Activated T-cell treated with anti-CD3 and anti-CD28 coated beads, Interleukin-2, amount 50 U/mL, for 24 hours (primary cell): ENCODE measurements around the gene PEPD.
"Not testable (repeated sequence)": the region's sequence is repeated elsewhere in the genome, so short reads cannot be mapped to it uniquely, and the experiment has no call there.

Experiments
- DNase-seq: peaks from one replicate; pipeline ENCODE4 v3.0.0-alpha.2; 2020
- H3K27ac Mint-ChIP-seq: 2 replicates; pipeline ENCODE4 v1.8.0; 2020; ENCODE audit warnings: mild to moderate bottlenecking, mixed read lengths
- H3K27me3 Mint-ChIP-seq: 2 replicates; pipeline ENCODE4 v1.8.0; 2020; ENCODE audit warnings: mixed read lengths
- H3K36me3 Mint-ChIP-seq: 2 replicates; pipeline ENCODE4 v1.8.0; 2020; ENCODE audit warnings: low read depth, mixed read lengths
- H3K4me1 Mint-ChIP-seq: 2 replicates; pipeline ENCODE4 v1.8.0; 2020; ENCODE audit warnings: low read depth, mixed read lengths
- H3K4me3 Mint-ChIP-seq: 2 replicates; pipeline ENCODE4 v1.8.0; 2020; ENCODE audit warnings: mild to moderate bottlenecking, moderate library complexity, mixed read lengths
- H3K9me3 Mint-ChIP-seq: 2 replicates; pipeline ENCODE4 v1.8.0; 2020; ENCODE audit warnings: mixed read lengths

PEPD gene

DNA sequence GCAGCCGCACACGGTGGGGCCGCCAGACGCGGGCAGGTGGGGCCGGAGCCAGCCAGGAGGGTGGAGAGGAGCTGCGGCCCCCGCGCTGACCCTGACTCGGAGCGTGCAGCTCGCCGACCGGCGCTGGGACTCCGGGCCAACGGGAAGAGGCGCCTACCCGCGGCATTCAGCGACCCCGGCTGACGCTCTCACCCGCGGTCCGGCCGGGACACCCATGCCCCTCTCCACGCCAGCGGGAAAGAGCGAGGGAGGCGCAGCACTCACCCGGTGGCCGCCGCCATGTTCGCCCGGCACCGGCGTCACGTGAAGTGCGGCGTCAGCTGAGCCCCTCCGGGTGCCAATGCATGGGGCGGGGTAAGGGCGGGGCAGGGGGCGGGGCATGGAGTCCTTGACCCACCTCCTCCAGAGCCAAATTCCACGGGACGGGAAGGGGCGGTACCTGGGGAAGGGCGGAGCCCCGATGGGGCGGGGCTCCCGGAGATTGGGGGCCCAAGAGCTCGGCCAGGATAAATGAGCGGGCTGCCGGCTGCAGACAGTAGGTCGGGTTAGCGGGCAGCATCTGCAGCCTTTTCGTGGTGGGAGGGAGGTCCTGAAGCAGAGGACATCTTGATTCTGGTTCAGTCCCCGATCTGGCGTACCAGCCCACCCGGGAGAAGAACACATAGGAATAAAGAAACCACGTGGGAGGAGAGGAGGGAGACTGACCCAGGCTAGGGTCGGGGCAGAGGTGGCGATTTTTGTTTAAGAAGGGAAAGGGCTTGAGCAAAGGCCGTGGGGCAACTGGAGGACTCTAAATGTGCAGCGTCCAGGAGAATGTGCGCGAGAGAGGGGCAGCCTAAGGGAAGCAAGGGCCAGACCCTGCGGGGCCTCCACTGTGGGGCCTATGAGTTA is at the start of gene PEPD:
TSS of gene PEPD (minus strand) at position 312 of the 891 bp plus-strand sequence. CDS start at position 281, 31 bp downstream.
- Mint-ChIP-seq H3K9me3 (no peaks in the 10 kb centered on the region), H3K27ac (peak within 1 kb of the TSS; percentile 87), H3K4me1 (peaks cover 28% of the 10 kb centered on the region), H3K4me3 (peak within 1 kb of the TSS; percentile 86), H3K27me3 (no peaks in the 10 kb centered on the region), H3K36me3 (peaks cover 2% of the 10 kb centered on the region)
- peak; percentile 92 for DNase-seq

DNA sequence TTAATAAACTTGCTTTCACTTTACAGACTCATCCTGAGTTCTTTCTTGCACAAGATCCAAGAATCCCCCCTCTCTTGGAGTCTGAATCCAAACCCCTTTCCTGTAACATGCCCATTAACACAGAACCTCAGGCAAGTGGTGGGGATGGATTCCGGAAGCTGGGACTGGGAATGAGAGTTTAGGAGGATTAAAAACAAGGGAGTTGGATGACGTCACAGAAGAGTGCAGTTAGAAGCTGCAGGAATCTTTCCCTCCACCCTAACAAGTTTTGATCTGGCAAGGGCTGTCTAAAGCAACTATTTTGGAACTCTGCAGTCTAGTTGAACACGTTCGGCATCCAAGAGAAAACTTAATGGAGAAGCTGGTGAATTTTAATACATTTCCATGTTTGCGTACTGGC is 48.2 kb upstream of the PEPD start:
- no peaks in the 10 kb centered on the region for H3K4me1 Mint-ChIP-seq
- H3K36me3 Mint-ChIP-seq, result no peaks in the 10 kb centered on the region
- no peak overlapping the region for H3K27ac Mint-ChIP-seq
- no peak overlapping the region for H3K4me3 Mint-ChIP-seq
- no peak for DNase-seq
- peaks cover 45% of the 10 kb centered on the region for H3K27me3 Mint-ChIP-seq
- peaks cover 12% of the 10 kb centered on the region for H3K9me3 Mint-ChIP-seq

DNA sequence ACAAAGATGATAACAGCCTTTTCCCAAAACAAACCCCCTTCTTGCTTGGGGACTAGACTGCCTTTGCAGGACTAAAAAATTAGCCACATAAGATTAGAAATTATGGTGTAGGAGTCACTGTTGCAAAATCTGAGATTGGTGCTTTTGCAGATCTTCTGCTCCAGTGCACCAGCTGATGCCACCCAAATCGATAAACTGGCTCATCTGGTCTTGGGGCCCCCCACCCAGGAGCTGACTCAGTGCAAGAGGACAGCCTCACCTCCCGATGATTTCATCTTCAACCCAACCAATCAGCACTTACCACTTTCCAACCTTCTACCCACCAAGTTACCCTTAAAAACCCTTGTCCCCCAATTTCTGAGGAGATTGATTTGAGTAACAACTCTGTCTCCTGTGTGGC is 47.1 kb upstream of the PEPD start:
- no peaks in the 10 kb centered on the region for H3K4me1 Mint-ChIP-seq
- no peak for DNase-seq
- H3K27ac Mint-ChIP-seq, result no peak overlapping the region
- no peak overlapping the region for H3K4me3 Mint-ChIP-seq
- H3K9me3 Mint-ChIP-seq, result peaks cover 2% of the 10 kb centered on the region
- H3K27me3 Mint-ChIP-seq, result peaks cover 50% of the 10 kb centered on the region
- H3K36me3 Mint-ChIP-seq, result no peaks in the 10 kb centered on the region

DNA sequence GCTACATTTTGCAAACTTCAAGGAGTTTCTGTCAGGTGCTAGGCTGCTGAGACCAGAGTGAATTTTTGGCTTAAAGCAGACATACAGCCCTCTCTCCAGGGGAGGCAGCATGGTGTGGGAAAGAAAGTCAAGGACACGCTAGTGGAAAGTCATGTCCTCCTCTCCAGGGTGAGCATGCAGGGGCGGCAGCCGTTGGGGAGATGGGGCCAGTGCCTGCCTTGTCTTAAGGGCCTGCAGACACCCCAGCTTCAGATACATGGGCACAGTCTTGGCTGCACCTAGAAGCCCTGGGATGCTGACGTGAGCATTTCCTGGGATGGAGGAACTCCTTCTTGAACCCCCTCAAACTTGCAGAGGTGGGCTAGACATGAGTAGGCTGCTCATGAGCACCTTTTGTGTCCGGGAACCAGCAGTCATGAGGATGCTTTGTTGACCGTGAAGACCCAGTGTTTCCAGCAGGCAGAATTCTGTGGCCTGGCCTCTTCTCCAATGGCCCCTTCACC is 43.3 kb upstream of the PEPD start:
- no peak overlapping the region for H3K27ac Mint-ChIP-seq
- H3K9me3 Mint-ChIP-seq, result no peaks in the 10 kb centered on the region
- no peaks in the 10 kb centered on the region for H3K4me1 Mint-ChIP-seq
- no peak overlapping the region for H3K4me3 Mint-ChIP-seq
- H3K27me3 Mint-ChIP-seq, result peaks cover 41% of the 10 kb centered on the region
- no peak for DNase-seq
- no peaks in the 10 kb centered on the region for H3K36me3 Mint-ChIP-seq

DNA sequence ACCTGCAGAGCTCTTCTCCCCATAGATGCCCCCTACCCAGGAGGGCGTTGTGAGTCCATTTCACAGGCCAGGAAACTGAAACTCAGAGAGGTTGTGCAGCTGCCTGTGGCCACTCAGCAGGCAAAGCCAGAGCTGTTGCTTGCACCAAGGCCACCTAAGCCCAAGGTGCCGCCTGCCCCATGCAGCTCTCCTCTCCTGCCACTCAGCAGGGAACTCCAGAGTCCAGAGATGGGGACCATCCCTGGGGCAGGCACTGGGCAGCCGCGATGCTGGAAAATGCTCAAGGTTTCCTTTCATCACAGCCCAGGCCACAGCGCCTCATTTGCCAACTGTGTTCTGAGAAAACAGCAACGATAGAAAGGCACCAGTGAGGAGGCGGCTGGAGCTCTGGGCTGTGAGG is 41.0 kb upstream of the PEPD start:
- Mint-ChIP-seq H3K27ac (no peak overlapping the region), H3K4me3 (no peak overlapping the region), H3K4me1 (no peaks in the 10 kb centered on the region), H3K36me3 (no peaks in the 10 kb centered on the region), H3K9me3 (no peaks in the 10 kb centered on the region), H3K27me3 (peaks cover 24% of the 10 kb centered on the region)
- DNase-seq, result no peak

DNA sequence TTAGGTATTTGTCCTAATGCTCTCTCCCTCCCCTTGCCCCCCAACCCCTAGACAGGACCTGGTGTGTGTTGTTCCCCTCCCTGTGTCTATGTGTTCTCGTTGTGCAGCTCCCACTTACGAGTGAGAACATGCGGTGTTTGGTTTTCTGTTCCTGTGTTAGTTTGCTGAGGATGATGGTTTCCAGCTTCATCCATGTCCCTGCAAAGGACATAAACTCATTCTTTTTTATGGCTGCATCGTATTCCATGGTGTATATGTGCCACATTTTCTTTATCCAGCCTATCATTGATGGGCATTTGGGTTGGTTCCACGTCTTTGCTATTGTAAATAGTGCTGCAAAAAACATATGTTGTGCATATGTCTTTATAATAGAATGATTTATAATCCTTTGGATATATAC is 40.1 kb upstream of the PEPD start:
- H3K27ac Mint-ChIP-seq, H3K9me3 Mint-ChIP-seq, H3K4me1 Mint-ChIP-seq, H3K36me3 Mint-ChIP-seq, DNase-seq, H3K4me3 Mint-ChIP-seq: not testable (repeated sequence)
- peaks cover 19% of the 10 kb centered on the region for H3K27me3 Mint-ChIP-seq

DNA sequence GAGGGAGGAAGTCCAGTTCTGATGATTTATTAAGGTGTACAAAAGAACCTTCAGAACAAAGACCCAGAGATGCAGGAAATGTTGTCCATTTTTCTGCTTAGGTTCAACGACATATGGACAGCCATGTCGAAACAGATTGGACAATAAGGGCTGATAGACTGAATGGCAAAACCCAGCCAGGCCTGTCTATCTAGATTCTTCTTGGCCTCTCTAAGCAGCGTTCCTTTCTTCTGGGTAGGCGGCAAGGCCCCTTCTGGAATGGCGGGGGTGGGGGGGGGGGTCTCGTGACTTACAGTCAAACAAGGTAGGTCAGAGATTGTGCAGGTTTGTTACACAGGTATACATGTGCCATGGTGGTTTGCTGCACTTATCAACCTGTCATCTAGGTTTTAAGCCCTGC is 39.7 kb upstream of the PEPD start:
- H3K4me1 Mint-ChIP-seq, result no peaks in the 10 kb centered on the region
- no peak overlapping the region for H3K4me3 Mint-ChIP-seq
- DNase-seq, result no peak
- H3K9me3 Mint-ChIP-seq, result no peaks in the 10 kb centered on the region
- H3K36me3 Mint-ChIP-seq, result no peaks in the 10 kb centered on the region
- H3K27ac Mint-ChIP-seq, result no peak overlapping the region
- peaks cover 19% of the 10 kb centered on the region for H3K27me3 Mint-ChIP-seq

DNA sequence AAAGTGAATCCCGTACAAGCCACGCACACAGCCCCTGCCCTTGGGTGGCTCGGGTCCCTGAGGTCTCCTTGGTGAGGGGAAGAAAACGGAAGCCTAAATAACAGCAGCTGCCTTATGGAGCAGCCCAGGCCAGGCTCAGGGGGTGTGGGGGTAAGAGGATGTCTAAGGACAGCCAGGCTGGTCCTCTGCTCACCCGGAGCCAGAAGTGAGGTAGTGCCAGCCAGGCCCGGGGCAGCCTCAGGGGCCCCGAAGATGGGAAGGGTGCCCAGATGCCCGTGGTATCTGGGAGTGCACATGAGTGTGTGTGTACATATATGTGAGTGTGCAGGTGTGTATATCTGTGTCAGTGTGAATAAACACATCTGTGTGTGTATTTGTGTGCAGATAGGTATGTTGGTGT is 38.4 kb upstream of the PEPD start:
- Mint-ChIP-seq H3K4me3 (no peak overlapping the region), H3K27me3 (peaks cover 18% of the 10 kb centered on the region), H3K27ac (no peak overlapping the region), H3K4me1 (no peaks in the 10 kb centered on the region), H3K9me3 (no peaks in the 10 kb centered on the region), H3K36me3 (no peaks in the 10 kb centered on the region)
- no peak for DNase-seq

DNA sequence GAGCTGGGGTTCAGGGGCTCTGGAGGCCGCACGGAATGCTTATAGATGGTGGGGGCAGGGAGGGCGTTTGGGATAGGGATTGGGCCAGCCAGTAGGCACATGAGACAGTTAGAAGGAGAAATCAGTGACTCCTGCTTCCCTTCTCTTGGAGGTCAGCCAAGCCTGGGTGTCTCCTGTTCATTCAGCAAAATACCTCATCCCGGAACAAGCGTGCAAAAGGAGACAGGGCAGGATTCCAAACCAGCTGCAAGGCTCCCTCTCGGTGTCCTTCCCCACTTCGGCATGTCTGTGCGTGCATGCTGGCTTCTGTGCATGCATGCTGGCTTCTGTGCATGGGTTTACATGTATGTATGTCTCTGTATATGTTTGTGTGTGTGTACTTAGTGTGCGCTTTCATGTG is 37.3 kb upstream of the PEPD start:
- Mint-ChIP-seq H3K4me1 (no peaks in the 10 kb centered on the region), H3K4me3 (no peak overlapping the region), H3K36me3 (no peaks in the 10 kb centered on the region), H3K27me3 (peaks cover 11% of the 10 kb centered on the region), H3K27ac (no peak overlapping the region), H3K9me3 (no peaks in the 10 kb centered on the region)
- DNase-seq, result no peak

DNA sequence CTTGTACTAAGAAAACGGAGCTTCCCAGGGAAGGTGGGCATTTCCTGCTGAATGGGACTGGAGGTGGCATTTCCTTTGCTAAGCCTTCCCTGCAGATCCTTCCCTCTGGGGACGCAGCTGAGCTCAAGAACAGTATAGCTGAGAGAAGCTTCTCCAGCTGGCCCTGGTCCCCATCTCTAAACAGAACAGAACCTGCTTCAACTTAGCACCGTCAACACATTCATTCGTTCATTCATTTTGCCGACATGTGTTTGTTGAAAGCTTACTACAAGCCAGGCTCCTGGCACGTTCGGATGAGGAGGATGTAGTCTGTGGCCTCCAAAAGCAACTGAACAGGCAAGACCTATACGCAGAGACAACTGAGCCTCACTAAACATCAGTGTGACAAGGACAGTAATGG is 36.6 kb upstream of the PEPD start:
- H3K27ac Mint-ChIP-seq, result no peak overlapping the region
- H3K9me3 Mint-ChIP-seq, result no peaks in the 10 kb centered on the region
- no peak overlapping the region for H3K4me3 Mint-ChIP-seq
- H3K4me1 Mint-ChIP-seq, result no peaks in the 10 kb centered on the region
- H3K36me3 Mint-ChIP-seq, result no peaks in the 10 kb centered on the region
- peaks cover 11% of the 10 kb centered on the region for H3K27me3 Mint-ChIP-seq
- DNase-seq, result no peak

DNA sequence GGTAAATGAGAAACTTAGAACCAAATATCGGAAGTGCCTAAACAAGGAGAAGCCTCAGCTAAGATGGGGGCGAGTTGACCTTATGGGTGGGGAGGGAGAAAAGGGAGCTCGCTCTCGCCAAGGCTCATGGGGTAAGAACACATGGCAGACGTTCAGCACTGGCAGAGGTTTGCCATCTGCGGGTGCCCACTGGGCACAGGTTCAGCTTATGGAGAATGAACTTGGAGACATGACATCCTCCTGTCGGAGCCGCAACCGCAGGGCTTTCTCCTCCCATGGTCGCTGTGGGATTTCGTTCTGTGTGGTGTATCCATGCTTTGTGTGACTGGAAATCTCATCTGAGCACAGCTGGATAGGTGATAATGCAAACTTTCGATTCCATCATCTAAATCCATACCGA is 36.1 kb upstream of the PEPD start:
- Mint-ChIP-seq H3K9me3 (no peaks in the 10 kb centered on the region), H3K4me3 (no peak overlapping the region), H3K36me3 (no peaks in the 10 kb centered on the region), H3K4me1 (no peaks in the 10 kb centered on the region), H3K27ac (no peak overlapping the region), H3K27me3 (peaks cover 11% of the 10 kb centered on the region)
- DNase-seq, result no peak

DNA sequence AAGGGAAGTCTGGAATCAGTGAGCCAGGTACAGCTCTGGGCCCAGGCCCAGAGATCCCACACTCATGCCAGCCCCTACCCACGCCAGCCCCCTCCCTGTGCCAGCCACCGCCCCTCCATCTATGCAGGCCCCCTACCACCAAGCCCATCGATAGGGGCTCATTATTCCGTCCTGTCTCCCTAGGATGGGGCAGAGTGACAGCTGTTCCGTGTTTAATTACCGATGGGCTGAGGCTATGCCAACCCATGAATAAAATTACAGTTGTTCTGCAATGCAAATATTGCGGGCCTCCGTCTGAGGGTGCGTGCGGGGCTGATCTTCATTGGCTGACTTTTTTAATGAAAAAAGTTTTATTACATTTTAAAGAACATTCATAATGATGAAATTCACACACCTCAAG is 35.6 kb upstream of the PEPD start:
- Mint-ChIP-seq H3K36me3 (no peaks in the 10 kb centered on the region), H3K4me3 (no peak overlapping the region), H3K9me3 (no peaks in the 10 kb centered on the region), H3K27ac (no peak overlapping the region), H3K27me3 (peaks cover 9% of the 10 kb centered on the region), H3K4me1 (no peaks in the 10 kb centered on the region)
- no peak for DNase-seq

DNA sequence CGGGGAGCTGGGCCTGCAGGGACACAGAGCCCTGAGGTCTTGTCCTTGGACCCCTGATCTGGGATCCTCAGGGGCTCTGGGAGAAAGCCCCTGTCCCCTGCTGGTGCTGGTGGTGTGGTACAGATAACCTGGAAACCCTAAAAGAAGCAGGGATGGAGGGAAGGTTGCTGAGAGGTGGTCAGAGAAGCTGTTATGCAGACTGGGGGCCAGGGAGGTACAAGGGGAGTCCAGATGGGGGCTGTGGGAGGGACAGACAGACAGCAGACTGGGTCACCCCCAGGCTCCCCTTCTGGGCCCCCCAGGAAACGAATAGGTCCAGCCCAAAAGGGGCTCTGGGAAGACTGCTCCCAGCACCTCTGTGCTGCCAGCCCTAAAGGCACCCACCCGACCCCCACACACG is 34.7 kb upstream of the PEPD start:
- Mint-ChIP-seq H3K27ac (no peak overlapping the region), H3K4me1 (no peaks in the 10 kb centered on the region), H3K4me3 (no peak overlapping the region), H3K27me3 (peaks cover 4% of the 10 kb centered on the region), H3K36me3 (no peaks in the 10 kb centered on the region), H3K9me3 (no peaks in the 10 kb centered on the region)
- DNase-seq, result no peak

DNA sequence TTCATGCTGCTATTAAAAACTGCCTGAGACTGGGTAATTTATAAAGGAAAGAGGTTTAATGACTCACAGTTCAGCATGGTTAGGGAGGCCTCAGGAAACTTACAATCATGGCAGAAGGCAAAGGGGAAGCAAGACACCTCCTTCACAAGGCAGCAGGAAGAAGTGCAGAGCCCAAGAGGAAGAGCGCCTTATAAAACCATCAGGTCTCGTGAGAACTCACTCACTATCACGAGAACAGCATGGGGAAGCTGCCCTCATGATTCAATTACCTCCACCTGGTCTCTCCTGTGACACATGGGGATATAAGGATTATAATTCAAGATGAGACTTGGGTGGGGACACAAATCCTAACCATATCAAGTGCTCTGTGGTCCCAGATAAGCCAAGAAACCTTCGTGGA is 34.1 kb upstream of the PEPD start:
- H3K36me3 Mint-ChIP-seq, H3K27ac Mint-ChIP-seq, H3K27me3 Mint-ChIP-seq, H3K9me3 Mint-ChIP-seq, H3K4me1 Mint-ChIP-seq, DNase-seq, H3K4me3 Mint-ChIP-seq: not testable (repeated sequence)

DNA sequence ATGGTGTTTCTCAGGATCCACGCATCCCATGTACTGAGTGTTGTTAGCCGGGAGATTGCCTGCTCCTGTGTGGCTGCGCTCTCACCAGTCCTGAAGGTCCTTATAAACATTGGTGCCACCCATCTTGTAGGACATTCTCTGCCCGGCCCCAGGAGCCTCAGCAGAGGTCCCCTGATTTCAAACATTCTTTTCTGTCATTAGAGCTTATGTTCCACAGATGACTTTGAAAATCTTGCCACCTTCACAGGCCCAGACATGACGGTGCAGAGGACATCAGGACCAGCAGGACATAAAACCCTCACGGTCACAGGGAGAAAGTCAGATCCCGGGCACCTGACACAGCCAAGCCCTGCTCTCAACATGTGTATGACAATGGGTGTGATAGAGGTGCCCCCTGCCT is 33.2 kb upstream of the PEPD start:
- H3K9me3 Mint-ChIP-seq, result no peaks in the 10 kb centered on the region
- no peaks in the 10 kb centered on the region for H3K36me3 Mint-ChIP-seq
- H3K27me3 Mint-ChIP-seq, result peaks cover 4% of the 10 kb centered on the region
- H3K27ac Mint-ChIP-seq, result no peak overlapping the region
- DNase-seq, result no peak
- H3K4me1 Mint-ChIP-seq, result no peaks in the 10 kb centered on the region
- no peak overlapping the region for H3K4me3 Mint-ChIP-seq
